GM21447 (cell line): ENCODE results near the gene SCN11A.

Experiments used
- ATAC-seq: cut with Tn5 transposase; IDR thresholded peaks from one replicate; pipeline ENCODE4 v1.9.1; 2021; ENCODE audit not compliant: unreplicated experiment

The SCN11A gene

GRCh38 chr3:39051649-39052561 is at the start of gene SCN11A, which contains the start of gene WDR48:
TSS of gene SCN11A (minus strand) at chr3:39051944. CDS start at chr3:38950362, 101,582 bp downstream.
TSS of gene WDR48 (plus strand) at chr3:39052016. CDS start at chr3:39052026, 10 bp downstream.
- ATAC-seq = peak; percentile 99

GRCh38 chr3:39101022-39101689 is 49.4 kb upstream of the SCN11A start:
- ATAC-seq = no peak

- ATAC-seq = no peak
Measured at GRCh38 chr3:39100500-39100886, 48.7 kb upstream of the SCN11A start.

GRCh38 chr3:39099738-39100499 is 48.2 kb upstream of the SCN11A start:
- ATAC-seq = no peak

GRCh38 chr3:39099242-39099641 is 47.5 kb upstream of the SCN11A start:
- no peak for ATAC-seq

GRCh38 chr3:39098473-39099000 is 46.8 kb upstream of the SCN11A start:
- no peak for ATAC-seq

- no peak for ATAC-seq
Measured at GRCh38 chr3:39097716-39098472, 46.1 kb upstream of the SCN11A start.

GRCh38 chr3:39096775-39097174 is 45.0 kb upstream of the SCN11A start:
- ATAC-seq = no peak

- no peak for ATAC-seq
Measured at GRCh38 chr3:39095778-39096177, 44.0 kb upstream of the SCN11A start.

GRCh38 chr3:39094851-39095677 is 43.3 kb upstream of the SCN11A start:
- no peak for ATAC-seq

GRCh38 chr3:39090922-39091321 is 39.2 kb upstream of the SCN11A start:
- ATAC-seq = no peak

- no peak for ATAC-seq
Measured at GRCh38 chr3:39088889-39089288, 37.1 kb upstream of the SCN11A start.

- no peak for ATAC-seq
Measured at GRCh38 chr3:39088456-39088855, 36.7 kb upstream of the SCN11A start.

GRCh38 chr3:39086144-39086543 is 34.4 kb upstream of the SCN11A start:
- ATAC-seq = no peak

GRCh38 chr3:39082666-39083313 is 31.0 kb upstream of the SCN11A start:
- no peak for ATAC-seq

GRCh38 chr3:39080026-39080425 is 28.3 kb upstream of the SCN11A start:
- no peak for ATAC-seq

GRCh38 chr3:39079530-39079929 is 27.8 kb upstream of the SCN11A start:
- ATAC-seq = no peak

- ATAC-seq = peak; percentile 50
Measured at GRCh38 chr3:39075910-39076309, 24.2 kb upstream of the SCN11A start.

- no peak for ATAC-seq
Measured at GRCh38 chr3:39068556-39068955, 16.8 kb upstream of the SCN11A start.
